ENCODE results near the gene MVB12B. TPM values are rescaled to one million over a fixed set of nuclear protein-coding genes. Genes with fewer than 3 reads are reported as not detected.

The MVB12B gene
- total RNA-seq, 1 experiment from 2014 or later, result 10.9 TPM

DNA sequence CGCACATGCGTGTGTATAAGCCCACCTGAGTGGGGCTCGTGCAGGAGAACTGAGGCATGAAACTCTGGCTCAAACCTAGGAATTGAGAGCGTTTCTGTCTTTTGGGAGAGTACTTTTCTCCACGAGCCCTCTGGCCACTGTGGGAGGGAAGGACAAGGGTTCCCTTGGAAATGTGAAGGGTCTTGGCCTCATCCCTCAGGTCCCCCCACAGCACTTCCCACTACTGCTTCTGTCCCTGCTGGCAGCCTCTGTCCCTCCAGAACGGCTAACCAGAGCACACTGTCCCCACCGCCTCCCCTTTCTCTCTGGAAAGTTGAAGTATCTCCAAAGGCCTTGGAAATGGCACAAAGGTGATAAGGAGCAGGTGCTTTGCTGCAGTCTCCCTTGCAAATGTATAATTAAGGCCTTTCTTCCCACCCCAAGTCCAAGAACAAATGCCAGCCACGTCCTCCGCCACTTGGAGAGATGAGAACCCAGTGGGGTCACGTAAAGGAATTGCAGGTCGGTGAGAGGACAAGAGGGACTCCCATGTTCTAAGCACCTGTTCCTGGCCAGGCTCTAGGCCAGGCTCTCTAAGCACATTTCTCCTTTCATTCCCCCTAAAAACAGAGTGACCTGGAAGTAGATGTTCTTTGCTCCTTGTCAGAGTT is 179.2 kb downstream of the MVB12B start:
- no peak overlapping the region for H3K27ac ChIP-seq (ENCODE audit: low read depth, low read length)
- intact Hi-C loops (cut with micrococcal nuclease), result no loop called here
- H3K9me2 ChIP-seq (ENCODE audit: insufficient read depth), result no peaks in the 10 kb centered on the region
- ATAC-seq, result no peak
- no peaks in the 10 kb centered on the region for H3K36me3 ChIP-seq (ENCODE audit: control insufficient read depth in 1 of 2, insufficient read depth in 2 of 2, low read length in 2 of 2)
- H3K4me2 ChIP-seq (ENCODE audit: low read length), result no peak overlapping the region
- no peak overlapping the region for H3K9ac ChIP-seq (ENCODE audit: low read length)
- H2AFZ ChIP-seq (ENCODE audit: low read depth, low read length, poor library complexity, severe bottlenecking), result no peak overlapping the region
- ChIA-PET CTCF (no interaction called here), RAD21 (ENCODE audit: low non-redundant PET in 1 of 2, low total read pairs in 2 of 2, uncharacterized antibody in 2 of 2, unreplicated experiment in 2 of 2) (no interaction called here), POLR2A (no interaction called here)
- BruUV-seq (replicated peaks), result no TSS peak
- DNase-seq (ENCODE audit: low read depth, low spot score), result no peak
- H3K4me1 ChIP-seq (ENCODE audit: control insufficient read depth in 1 of 2, insufficient read depth in 2 of 2, low read length in 2 of 2), result no peaks in the 10 kb centered on the region; a peak in 1 of 4 replicates
- TF ChIP-seq POLR2A (IDR thresholded peaks at IDR 0.05; ENCODE audit: borderline replicate concordance, extremely low read depth, insufficient read depth, insufficient read length) (no peak), ELF1 (IDR thresholded peaks at IDR 0.05; ENCODE audit: borderline replicate concordance, low read depth) (no peak), EZH2phosphoT487 (IDR thresholded peaks at IDR 0.05; ENCODE audit: borderline replicate concordance) (no peak), RAD21 (IDR thresholded peaks at IDR 0.05; ENCODE audit: low read depth) (no peak), ZBTB33 (IDR thresholded peaks at IDR 0.05; ENCODE audit: extremely low read depth, insufficient replicate concordance, low read length) (no peak), JUND (IDR thresholded peaks at IDR 0.05) (no peak), SRF (IDR thresholded peaks at IDR 0.05; ENCODE audit: low read depth) (no peak), YY1 (IDR thresholded peaks at IDR 0.05; ENCODE audit: extremely low read depth, insufficient replicate concordance, low read depth, low read length) (no peak), CEBPB (IDR thresholded peaks at IDR 0.05; ENCODE audit: low read depth) (no peak), CBX3 (IDR thresholded peaks at IDR 0.05; ENCODE audit: low read depth) (no peak), EGR1 (IDR thresholded peaks at IDR 0.05; ENCODE audit: low read depth) (no peak), EZH2 (IDR thresholded peaks at IDR 0.05) (no peak), FOSL1 (IDR thresholded peaks at IDR 0.05; ENCODE audit: low read depth) (no peak)
- TF ChIP-seq, protein P1, sequence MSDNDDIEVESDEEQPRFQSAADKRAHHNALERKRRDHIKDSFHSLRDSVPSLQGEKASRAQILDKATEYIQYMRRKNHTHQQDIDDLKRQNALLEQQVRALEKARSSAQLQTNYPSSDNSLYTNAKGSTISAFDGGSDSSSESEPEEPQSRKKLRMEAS (IDR thresholded peaks at IDR 0.05), result no peak
- no peaks in the 10 kb centered on the region for H4K20me1 ChIP-seq (ENCODE audit: insufficient read depth)
- H3K79me2 ChIP-seq (ENCODE audit: insufficient read depth, low read length), result no peaks in the 10 kb centered on the region
- H3K9me3 ChIP-seq (ENCODE audit: control insufficient read depth in 1 of 2, insufficient read depth in 1 of 2, low read depth in 1 of 2, low read length in 2 of 2), result no peaks in the 10 kb centered on the region
- no peaks in the 10 kb centered on the region for H3K27me3 ChIP-seq (ENCODE audit: insufficient read depth, low read length)
- no peak overlapping the region for H3K4me3 ChIP-seq (replicated peaks in 1 of 2; ENCODE audit: low read depth in 1 of 2, low read length in 2 of 2)

All from HCT116 (cell line).